ENCODE measurements around the gene ANP32B. TPM values are rescaled to one million over a fixed set of nuclear protein-coding genes. Genes with fewer than 3 reads are reported as not detected.

ANP32B gene
- polyA plus RNA-seq, 1 donor (not counting 4 experiments of a cell fraction or from before 2014, with no cell fraction given) = 51.0 TPM

DNA sequence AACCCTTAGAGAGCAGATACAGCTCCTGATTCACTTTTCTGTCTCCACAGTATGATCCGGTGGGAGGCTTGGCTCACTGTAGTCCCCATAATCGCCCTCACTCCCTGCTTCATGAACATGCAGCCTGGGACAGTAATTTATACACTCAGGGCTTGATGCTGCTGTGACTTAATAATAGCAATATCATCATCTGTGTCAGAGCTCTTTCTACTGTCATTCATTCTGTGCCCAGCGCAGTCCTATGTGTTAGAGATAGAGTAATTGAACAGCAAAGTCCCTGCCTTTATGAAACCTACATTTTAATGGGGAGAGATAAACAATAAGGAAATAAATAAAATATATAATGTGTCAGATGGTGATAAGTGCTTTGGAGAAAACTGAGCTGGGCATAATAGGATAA, 42.4 kb upstream of the ANP32B start:
- no peaks in the 10 kb centered on the region for H3K79me2 ChIP-seq (ENCODE audit: control insufficient read depth, insufficient read depth, low read length)
- TF ChIP-seq, protein P1, sequence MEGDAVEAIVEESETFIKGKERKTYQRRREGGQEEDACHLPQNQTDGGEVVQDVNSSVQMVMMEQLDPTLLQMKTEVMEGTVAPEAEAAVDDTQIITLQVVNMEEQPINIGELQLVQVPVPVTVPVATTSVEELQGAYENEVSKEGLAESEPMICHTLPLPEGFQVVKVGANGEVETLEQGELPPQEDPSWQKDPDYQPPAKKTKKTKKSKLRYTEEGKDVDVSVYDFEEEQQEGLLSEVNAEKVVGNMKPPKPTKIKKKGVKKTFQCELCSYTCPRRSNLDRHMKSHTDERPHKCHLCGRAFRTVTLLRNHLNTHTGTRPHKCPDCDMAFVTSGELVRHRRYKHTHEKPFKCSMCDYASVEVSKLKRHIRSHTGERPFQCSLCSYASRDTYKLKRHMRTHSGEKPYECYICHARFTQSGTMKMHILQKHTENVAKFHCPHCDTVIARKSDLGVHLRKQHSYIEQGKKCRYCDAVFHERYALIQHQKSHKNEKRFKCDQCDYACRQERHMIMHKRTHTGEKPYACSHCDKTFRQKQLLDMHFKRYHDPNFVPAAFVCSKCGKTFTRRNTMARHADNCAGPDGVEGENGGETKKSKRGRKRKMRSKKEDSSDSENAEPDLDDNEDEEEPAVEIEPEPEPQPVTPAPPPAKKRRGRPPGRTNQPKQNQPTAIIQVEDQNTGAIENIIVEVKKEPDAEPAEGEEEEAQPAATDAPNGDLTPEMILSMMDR (optimal IDR thresholded peaks at IDR 0.05 in 1 of 3, IDR thresholded peaks at IDR 0.05 in 1 of 3, conservative IDR thresholded peaks at IDR 0.05 in 1 of 3; ENCODE audit: extremely low read depth in 1 of 3, insufficient read depth in 2 of 3, low read length in 3 of 3) = no peak
- TF ChIP-seq EZH2 (IDR thresholded peaks at IDR 0.05; ENCODE audit: low read length) = no peak
- FAIRE-seq (no peak), DNase-seq (ENCODE audit: low read depth, low spot score) (no peak)
- peaks cover 2% of the 10 kb centered on the region for H4K20me1 ChIP-seq (ENCODE audit: control insufficient read depth, extremely low read depth, insufficient read depth, low read length)
- H3K9me1 ChIP-seq (ENCODE audit: control insufficient read depth, extremely low read depth, insufficient read depth, low read length) = no peaks in the 10 kb centered on the region
- no peaks in the 10 kb centered on the region for H3K4me1 ChIP-seq (ENCODE audit: control insufficient read depth, extremely low read depth, insufficient read depth, low read length)
- H3K36me3 ChIP-seq (ENCODE audit: control insufficient read depth in 2 of 2, extremely low read depth in 1 of 2, insufficient read depth in 2 of 2, low read length in 2 of 2) = no peaks in the 10 kb centered on the region
- no peak overlapping the region for H3K9ac ChIP-seq (ENCODE audit: control insufficient read depth, extremely low read depth, insufficient read depth, low read length)
- no peak overlapping the region for H3K4me3 ChIP-seq (ENCODE audit: control insufficient read depth in 2 of 3, extremely low read depth in 1 of 3, insufficient read depth in 2 of 3, low read depth in 1 of 3, low read length in 3 of 3)
- no peak overlapping the region for H3K4me2 ChIP-seq (ENCODE audit: control insufficient read depth, extremely low read depth, insufficient read depth, low read depth, low read length)
- peaks cover 12% of the 10 kb centered on the region for H3K27me3 ChIP-seq (ENCODE audit: control insufficient read depth, extremely low read depth, insufficient read depth, low read length)
- no peaks in the 10 kb centered on the region for H3K9me3 ChIP-seq (ENCODE audit: control insufficient read depth, low read depth, low read length)
- dilution Hi-C loops (cut with MboI; ENCODE audit: extremely low pct_ligation_motif_present, low sequenced_read_pairs) = no loop called here
- H3K27ac ChIP-seq (ENCODE audit: control insufficient read depth, insufficient read depth, low read length) = no peak overlapping the region
- H2AFZ ChIP-seq (ENCODE audit: control insufficient read depth, low read length) = no peak overlapping the region

DNA sequence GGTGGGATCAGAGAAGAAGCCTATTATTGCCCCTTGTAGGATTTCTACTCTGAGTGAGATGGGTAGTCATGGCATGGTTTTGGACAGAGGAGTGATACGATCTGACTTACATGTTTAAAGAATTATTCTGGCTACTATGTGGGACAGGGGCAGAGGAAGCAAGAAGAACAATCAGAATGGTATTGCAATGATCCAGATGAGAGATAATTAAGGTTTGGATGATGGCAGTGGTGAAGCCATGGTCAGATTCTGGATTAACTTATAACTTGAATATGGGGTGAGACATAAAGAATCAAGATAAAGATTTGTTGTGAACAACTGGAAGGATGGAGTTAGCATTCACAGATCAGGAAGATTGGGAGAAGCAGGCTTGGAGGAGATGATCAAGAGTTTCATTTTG, 41.8 kb upstream of the ANP32B start:
- Histone ChIP-seq H3K4me2 (ENCODE audit: control insufficient read depth, extremely low read depth, insufficient read depth, low read depth, low read length) (no peak overlapping the region), H3K4me1 (ENCODE audit: control insufficient read depth, extremely low read depth, insufficient read depth, low read length) (no peaks in the 10 kb centered on the region), H3K27ac (ENCODE audit: control insufficient read depth, insufficient read depth, low read length) (no peak overlapping the region), H3K79me2 (ENCODE audit: control insufficient read depth, insufficient read depth, low read length) (no peaks in the 10 kb centered on the region), H2AFZ (ENCODE audit: control insufficient read depth, low read length) (no peak overlapping the region), H3K9me1 (ENCODE audit: control insufficient read depth, extremely low read depth, insufficient read depth, low read length) (no peaks in the 10 kb centered on the region), H4K20me1 (ENCODE audit: control insufficient read depth, extremely low read depth, insufficient read depth, low read length) (peaks cover 2% of the 10 kb centered on the region), H3K4me3 (ENCODE audit: control insufficient read depth in 2 of 3, extremely low read depth in 1 of 3, insufficient read depth in 2 of 3, low read depth in 1 of 3, low read length in 3 of 3) (no peak overlapping the region), H3K9me3 (ENCODE audit: control insufficient read depth, low read depth, low read length) (no peaks in the 10 kb centered on the region), H3K36me3 (ENCODE audit: control insufficient read depth in 2 of 2, extremely low read depth in 1 of 2, insufficient read depth in 2 of 2, low read length in 2 of 2) (no peaks in the 10 kb centered on the region), H3K27me3 (ENCODE audit: control insufficient read depth, extremely low read depth, insufficient read depth, low read length) (peaks cover 11% of the 10 kb centered on the region), H3K9ac (ENCODE audit: control insufficient read depth, extremely low read depth, insufficient read depth, low read length) (no peak overlapping the region)
- no peak for TF ChIP-seq EZH2 (IDR thresholded peaks at IDR 0.05; ENCODE audit: low read length)
- TF ChIP-seq, protein P1 (optimal IDR thresholded peaks at IDR 0.05 in 1 of 3, IDR thresholded peaks at IDR 0.05 in 1 of 3, conservative IDR thresholded peaks at IDR 0.05 in 1 of 3; ENCODE audit: extremely low read depth in 1 of 3, insufficient read depth in 2 of 3, low read length in 3 of 3) = no peak
- dilution Hi-C loops (cut with MboI; ENCODE audit: extremely low pct_ligation_motif_present, low sequenced_read_pairs) = no loop called here
- DNase-seq (ENCODE audit: low read depth, low spot score) = no peak
- FAIRE-seq = no peak
